BJ (cell line): Measurements from ENCODE around the gene IRAK3. TPM values are rescaled to one million over a fixed set of nuclear protein-coding genes. Genes with fewer than 3 reads are reported as not detected.
A peak's percentile ranks its signal among the peaks of the same experiment; 100 is the strongest.
"Not testable (repeated sequence)": the region's sequence is repeated elsewhere in the genome, so short reads cannot be mapped to it uniquely, and the experiment has no call there.

ENCODE experiments used
- CTCF ChIA-PET: fragments of 350-600 bp; formaldehyde crosslinking; extraction: SDS; loops from one replicate; lab custom pipeline; 2021; ENCODE audit warnings: antibody characterized with exemption, inconsistent platforms; lab: Yijun Ruan, JAX
- POLR2A ChIA-PET: fragments of 300-600 bp; sonication (Branson Sonifier 250); formaldehyde crosslinking; extraction: SDS; loops from one replicate; lab custom pipeline; 2021; ENCODE audit warnings: antibody characterized with exemption; lab: Charles Lee
- DNase-seq: peaks from one replicate; pipeline ENCODE4 v3.0.0-alpha.2; 2011; ENCODE audit warnings: low read depth
- H3K27me3 ChIP-seq: 2 replicates; pipeline ENCODE4 v1.6.0; 2011; ENCODE audit warnings: low read length; ENCODE audit not compliant: control insufficient read depth, insufficient read depth
- H3K36me3 ChIP-seq: 2 replicates; pipeline ENCODE4 v1.5.1; 2011; ENCODE audit warnings: low read length; ENCODE audit not compliant: control insufficient read depth, insufficient read depth
- H3K4me3 ChIP-seq: 2 replicates; pipeline ENCODE4 v1.5.1; 2011; ENCODE audit warnings: low read depth, mild to moderate bottlenecking, control low read depth, low read length
- CTCF ChIP-seq: IDR thresholded peaks from 2 replicates; pipeline ENCODE4 v1.5.1; 2011; ENCODE audit warnings: low read depth, mild to moderate bottlenecking, control low read depth, inconsistent platforms, low read length, moderate library complexity; ENCODE audit not compliant: insufficient read depth
- polyA plus RNA-seq: library from polyadenylated mRNA; depleted of rRNA; stranded (reverse); fragments of >200 nt; gene quantifications from 2 replicates; pipeline ENCODE4 v1.2.3, GENCODE V29; 2011

IRAK3 gene
- polyA plus RNA-seq, 1 experiment = 3.1 TPM

- TF ChIP-seq CTCF = no peak
- DNase-seq = no peak
- H3K36me3 ChIP-seq = no peaks in the 10 kb centered on the region
- H3K4me3 ChIP-seq = peak overlapping the region; percentile 91
- ChIA-PET CTCF (interaction anchor here (0.7 to 1.8 kb wide), 8 partner anchors 13 to 524 kb away, joined by 3 to 9 read pairs (median 4); no protein-coding TSS in a partner anchor), POLR2A (no interaction called here)
- H3K27me3 ChIP-seq = no peaks in the 10 kb centered on the region
Measured at GRCh38 chr12:66168410-66168809, 20.6 kb upstream of the IRAK3 start.

- no peaks in the 10 kb centered on the region for H3K27me3 ChIP-seq
- peak within 1 kb of the TSS; percentile 91 for H3K4me3 ChIP-seq
- no peaks in the 10 kb centered on the region for H3K36me3 ChIP-seq
- ChIA-PET CTCF (interaction anchor here (0.6 to 1.8 kb wide), 15 partner anchors 12 to 523 kb away, joined by 3 to 9 read pairs (median 3); no protein-coding TSS in a partner anchor), POLR2A (interaction anchor here (0.5 to 0.9 kb wide), 10 partner anchors 12 to 1132 kb away, joined by 3 to 10 read pairs (median 4); no protein-coding TSS in a partner anchor)
- peak; percentile 59 for DNase-seq
- peak; percentile 50 for TF ChIP-seq CTCF
Measured at GRCh38 chr12:66169221-66170170, 19.5 kb upstream of the IRAK3 start, which contains the start of gene TMBIM4. Gene TMBIM4 (minus strand): TSS chr12:66169996. CDS start chr12:66169951, 45 bp downstream.

GRCh38 chr12:66170606-66171005 lies 18.4 kb upstream of the IRAK3 start:
- Histone ChIP-seq H3K36me3 (no peaks in the 10 kb centered on the region), H3K4me3 (no peak overlapping the region), H3K27me3 (no peaks in the 10 kb centered on the region)
- no peak for DNase-seq
- ChIA-PET CTCF (no interaction called here), POLR2A (no interaction called here)
- TF ChIP-seq CTCF = no peak

GRCh38 chr12:66174391-66175325 lies 14.4 kb upstream of the IRAK3 start:
- CTCF ChIA-PET = not testable (repeated sequence)

GRCh38 chr12:66176105-66176900 lies 12.7 kb upstream of the IRAK3 start:
- no peak for TF ChIP-seq CTCF
- DNase-seq = no peak
- H3K27me3 ChIP-seq = peaks cover 4% of the 10 kb centered on the region
- ChIA-PET POLR2A (no interaction called here), CTCF (interaction anchor here (0.6 to 1.7 kb wide), 2 partner anchors 13 to 945 kb away, joined by 5 read pairs; partner anchors contain the start of gene IRAK3)
- no peaks in the 10 kb centered on the region for H3K36me3 ChIP-seq
- no peak overlapping the region for H3K4me3 ChIP-seq

More at GRCh38 chr12:66174391-66175325, 14.4 kb upstream of the IRAK3 start:
- H3K4me3 ChIP-seq, H3K27me3 ChIP-seq, DNase-seq, H3K36me3 ChIP-seq, POLR2A ChIA-PET: not testable (repeated sequence)
